ENCODE measurements around the gene TADA2A.

Gene TADA2A

GRCh38 chr17:37485938-37486570 lies 79.4 kb downstream of the TADA2A start:
- Histone ChIP-seq H3K27ac (no peak overlapping the region), H3K9ac (no peak overlapping the region), H3K79me2 (ENCODE audit: insufficient read depth, low read depth) (peaks cover 9% of the 10 kb centered on the region; the same call in 1 of the 2 replicates), H3K4me3 (IDR thresholded peaks at IDR 0.05; ENCODE audit: insufficient read depth, low read depth, low read length) (no peak overlapping the region), H2AFZ (ENCODE audit: low read depth) (no peak overlapping the region), H3K4me2 (no peak overlapping the region), H4K20me1 (ENCODE audit: insufficient read depth) (no peaks in the 10 kb centered on the region), H3K4me1 (ENCODE audit: low read depth, poor library complexity, severe bottlenecking) (peaks cover 30% of the 10 kb centered on the region), H3K27me3 (ENCODE audit: insufficient read depth, low read depth) (no peaks in the 10 kb centered on the region), H3K36me3 (ENCODE audit: insufficient read depth) (no peaks in the 10 kb centered on the region)
- TF ChIP-seq, protein P1, sequence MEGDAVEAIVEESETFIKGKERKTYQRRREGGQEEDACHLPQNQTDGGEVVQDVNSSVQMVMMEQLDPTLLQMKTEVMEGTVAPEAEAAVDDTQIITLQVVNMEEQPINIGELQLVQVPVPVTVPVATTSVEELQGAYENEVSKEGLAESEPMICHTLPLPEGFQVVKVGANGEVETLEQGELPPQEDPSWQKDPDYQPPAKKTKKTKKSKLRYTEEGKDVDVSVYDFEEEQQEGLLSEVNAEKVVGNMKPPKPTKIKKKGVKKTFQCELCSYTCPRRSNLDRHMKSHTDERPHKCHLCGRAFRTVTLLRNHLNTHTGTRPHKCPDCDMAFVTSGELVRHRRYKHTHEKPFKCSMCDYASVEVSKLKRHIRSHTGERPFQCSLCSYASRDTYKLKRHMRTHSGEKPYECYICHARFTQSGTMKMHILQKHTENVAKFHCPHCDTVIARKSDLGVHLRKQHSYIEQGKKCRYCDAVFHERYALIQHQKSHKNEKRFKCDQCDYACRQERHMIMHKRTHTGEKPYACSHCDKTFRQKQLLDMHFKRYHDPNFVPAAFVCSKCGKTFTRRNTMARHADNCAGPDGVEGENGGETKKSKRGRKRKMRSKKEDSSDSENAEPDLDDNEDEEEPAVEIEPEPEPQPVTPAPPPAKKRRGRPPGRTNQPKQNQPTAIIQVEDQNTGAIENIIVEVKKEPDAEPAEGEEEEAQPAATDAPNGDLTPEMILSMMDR (conservative IDR thresholded peaks at IDR 0.05; ENCODE audit: low read depth, low read length) = no peak

DNA sequence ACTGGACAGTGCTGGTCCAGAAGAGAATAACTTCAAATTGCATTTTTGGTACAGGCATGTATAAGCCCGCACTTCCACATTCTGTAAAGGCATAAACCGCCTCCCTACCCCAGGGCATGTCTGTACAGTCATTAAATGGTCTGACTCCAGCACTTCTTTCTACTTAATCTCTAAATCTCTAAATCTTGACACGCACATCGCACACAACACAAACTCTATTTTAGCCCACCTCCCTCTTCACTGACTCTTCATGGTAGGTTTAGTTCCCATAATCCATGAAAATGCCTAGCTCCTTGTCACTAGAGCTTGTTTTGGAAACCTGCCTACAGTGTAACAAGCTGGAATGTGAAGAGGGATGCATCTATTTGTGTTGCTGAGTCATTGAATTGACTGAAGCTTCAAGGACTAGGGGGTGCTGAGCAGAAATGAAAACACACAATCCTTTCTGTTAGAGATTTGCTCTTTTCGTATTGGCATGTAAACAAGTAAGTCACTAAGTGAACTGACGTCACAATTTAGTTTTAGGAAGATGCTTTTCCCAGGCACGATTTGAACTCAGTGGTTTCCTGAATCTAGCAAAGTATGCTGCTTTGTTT lies 81.4 kb downstream of the TADA2A start:
- H3K4me2 ChIP-seq = peak overlapping the region; percentile 91
- H4K20me1 ChIP-seq (ENCODE audit: insufficient read depth) = no peaks in the 10 kb centered on the region
- no peaks in the 10 kb centered on the region for H3K27me3 ChIP-seq (ENCODE audit: insufficient read depth, low read depth)
- TF ChIP-seq, protein P1 (conservative IDR thresholded peaks at IDR 0.05; ENCODE audit: low read depth, low read length) = no peak
- H3K4me3 ChIP-seq (IDR thresholded peaks at IDR 0.05; ENCODE audit: insufficient read depth, low read depth, low read length) = peak overlapping the region; percentile 29
- H3K36me3 ChIP-seq (ENCODE audit: insufficient read depth) = no peaks in the 10 kb centered on the region
- peak overlapping the region; percentile 68 for H3K27ac ChIP-seq
- peak overlapping the region; percentile 89 for H3K9ac ChIP-seq
- peaks cover 13% of the 10 kb centered on the region; the same call in 1 of the 2 replicates for H3K79me2 ChIP-seq (ENCODE audit: insufficient read depth, low read depth)
- H2AFZ ChIP-seq (ENCODE audit: low read depth) = peak overlapping the region; percentile 94
- H3K4me1 ChIP-seq (ENCODE audit: low read depth, poor library complexity, severe bottlenecking) = peaks cover 29% of the 10 kb centered on the region

DNA sequence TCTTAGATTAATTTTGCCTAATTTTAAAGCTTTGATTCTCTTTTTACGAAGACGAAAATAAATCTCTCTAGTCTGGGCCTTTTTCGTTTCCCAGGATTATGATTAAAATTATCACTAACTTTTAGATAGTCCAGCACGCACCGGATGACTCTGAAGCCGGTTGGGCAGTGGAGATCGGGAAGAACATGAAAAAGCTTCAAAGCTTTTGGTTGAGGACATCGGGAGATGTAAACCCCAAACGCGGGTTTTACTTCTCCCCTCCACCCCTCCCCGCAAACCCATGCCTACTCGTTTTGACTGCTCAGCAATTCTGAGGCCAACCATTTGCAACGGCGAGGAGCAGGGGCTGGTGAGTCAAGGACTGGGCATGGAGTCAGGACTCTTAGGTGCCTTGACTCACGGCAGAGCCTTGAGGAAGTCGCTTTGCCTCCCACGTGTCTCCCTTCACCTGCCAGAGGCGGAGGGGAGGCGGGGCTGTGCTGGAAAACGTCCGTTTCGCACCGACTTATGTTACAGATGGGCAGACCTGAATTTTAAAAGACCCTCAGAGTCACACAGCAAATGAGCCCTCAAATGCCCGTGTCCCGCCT lies 82.0 kb downstream of the TADA2A start:
- H3K79me2 ChIP-seq (ENCODE audit: insufficient read depth, low read depth) = peaks cover 13% of the 10 kb centered on the region; the same call in 1 of the 2 replicates
- TF ChIP-seq, protein P1 (conservative IDR thresholded peaks at IDR 0.05; ENCODE audit: low read depth, low read length) = 0 out of 2 replicates have a peak, but pooled peaks have one; percentile 3
- peaks cover 23% of the 10 kb centered on the region for H3K4me1 ChIP-seq (ENCODE audit: low read depth, poor library complexity, severe bottlenecking)
- peak overlapping the region; percentile 91 for H3K4me2 ChIP-seq
- H3K4me3 ChIP-seq (IDR thresholded peaks at IDR 0.05; ENCODE audit: insufficient read depth, low read depth, low read length) = peak overlapping the region; percentile 51
- peak overlapping the region; percentile 68 for H3K27ac ChIP-seq
- no peaks in the 10 kb centered on the region for H4K20me1 ChIP-seq (ENCODE audit: insufficient read depth)
- no peaks in the 10 kb centered on the region for H3K27me3 ChIP-seq (ENCODE audit: insufficient read depth, low read depth)
- peak overlapping the region; percentile 94 for H2AFZ ChIP-seq (ENCODE audit: low read depth)
- no peaks in the 10 kb centered on the region for H3K36me3 ChIP-seq (ENCODE audit: insufficient read depth)
- H3K9ac ChIP-seq = peak overlapping the region; percentile 89

- H3K4me2 ChIP-seq = peak within 1 kb of the TSS; percentile 91
Measured at GRCh38 chr17:37489197-37490001, 82.7 kb downstream of the TADA2A start, which contains the start of gene DUSP14. DUSP14 (plus strand) TSS chr17:37489891; CDS start chr17:37512273, 22,382 bp downstream.

More at GRCh38 chr17:37489197-37490001, 82.7 kb downstream of the TADA2A start, which contains the start of gene DUSP14:
- Histone ChIP-seq H3K4me1 (ENCODE audit: low read depth, poor library complexity, severe bottlenecking) (peaks cover 21% of the 10 kb centered on the region), H3K27me3 (ENCODE audit: insufficient read depth, low read depth) (no peaks in the 10 kb centered on the region), H3K9ac (peak within 1 kb of the TSS; percentile 89), H3K4me3 (IDR thresholded peaks at IDR 0.05; ENCODE audit: insufficient read depth, low read depth, low read length) (peak within 1 kb of the TSS; percentile 51), H2AFZ (ENCODE audit: low read depth) (peak within 1 kb of the TSS; percentile 94), H3K27ac (peak within 1 kb of the TSS; percentile 68), H3K36me3 (ENCODE audit: insufficient read depth) (no peaks in the 10 kb centered on the region), H4K20me1 (ENCODE audit: insufficient read depth) (no peaks in the 10 kb centered on the region), H3K79me2 (ENCODE audit: insufficient read depth, low read depth) (peaks cover 13% of the 10 kb centered on the region; the same call in 1 of the 2 replicates)
- TF ChIP-seq, protein P1 (conservative IDR thresholded peaks at IDR 0.05; ENCODE audit: low read depth, low read length) = no peak

Measured in KMS-11 (cell line).